Measurements from ENCODE around the gene DLG1. TPM values are rescaled to one million over a fixed set of nuclear protein-coding genes. Genes with fewer than 3 reads are reported as not detected.

Gene DLG1
- total and polyA plus RNA-seq, 2 donors from 2014 or later: 19.4 to 101 TPM

DNA sequence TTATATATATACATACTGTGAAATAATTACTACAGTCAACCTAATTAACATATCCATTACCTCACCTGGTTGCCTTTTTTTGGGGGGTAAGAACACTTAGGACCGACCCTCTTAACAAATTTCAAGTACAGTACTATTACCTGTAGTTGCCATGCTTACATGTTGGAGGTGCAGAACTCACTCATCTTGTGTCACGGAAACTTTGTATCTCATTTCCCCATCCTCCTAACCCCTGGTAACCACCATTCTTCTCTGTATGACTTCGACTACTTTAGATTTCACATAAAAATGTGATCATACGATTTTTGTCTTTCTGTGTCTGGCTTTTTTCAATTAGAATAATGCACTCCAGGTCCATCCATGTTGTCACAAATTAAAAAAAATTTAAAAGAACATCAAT is 213.3 kb downstream of the DLG1 start:
- H3K4me1 ChIP-seq (ENCODE audit: control insufficient read depth in 2 of 3, insufficient read depth in 2 of 3, low read depth in 1 of 3, low read length in 3 of 3): no peaks in the 10 kb centered on the region
- H3K4me3 ChIP-seq (ENCODE audit: low read length in 3 of 3): no peak overlapping the region
- DNase-seq (no peak), FAIRE-seq (no peak)
- H3K36me3 ChIP-seq (ENCODE audit: control insufficient read depth in 2 of 3, insufficient read depth in 3 of 3, low read length in 3 of 3): peaks cover 0 to 6% (median 0%) of the 10 kb centered on the region in 3 donors
- TF ChIP-seq, protein P1, sequence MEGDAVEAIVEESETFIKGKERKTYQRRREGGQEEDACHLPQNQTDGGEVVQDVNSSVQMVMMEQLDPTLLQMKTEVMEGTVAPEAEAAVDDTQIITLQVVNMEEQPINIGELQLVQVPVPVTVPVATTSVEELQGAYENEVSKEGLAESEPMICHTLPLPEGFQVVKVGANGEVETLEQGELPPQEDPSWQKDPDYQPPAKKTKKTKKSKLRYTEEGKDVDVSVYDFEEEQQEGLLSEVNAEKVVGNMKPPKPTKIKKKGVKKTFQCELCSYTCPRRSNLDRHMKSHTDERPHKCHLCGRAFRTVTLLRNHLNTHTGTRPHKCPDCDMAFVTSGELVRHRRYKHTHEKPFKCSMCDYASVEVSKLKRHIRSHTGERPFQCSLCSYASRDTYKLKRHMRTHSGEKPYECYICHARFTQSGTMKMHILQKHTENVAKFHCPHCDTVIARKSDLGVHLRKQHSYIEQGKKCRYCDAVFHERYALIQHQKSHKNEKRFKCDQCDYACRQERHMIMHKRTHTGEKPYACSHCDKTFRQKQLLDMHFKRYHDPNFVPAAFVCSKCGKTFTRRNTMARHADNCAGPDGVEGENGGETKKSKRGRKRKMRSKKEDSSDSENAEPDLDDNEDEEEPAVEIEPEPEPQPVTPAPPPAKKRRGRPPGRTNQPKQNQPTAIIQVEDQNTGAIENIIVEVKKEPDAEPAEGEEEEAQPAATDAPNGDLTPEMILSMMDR (IDR thresholded peaks at IDR 0.05; ENCODE audit: borderline replicate concordance, extremely low read depth, insufficient read depth): no peak
- no peak overlapping the region for H3K9ac ChIP-seq (ENCODE audit: low read length in 3 of 3)
- no peak overlapping the region for H3K27ac ChIP-seq (ENCODE audit: low read depth in 2 of 2, low read length in 2 of 2)
- H3K9me3 ChIP-seq (ENCODE audit: control insufficient read depth in 2 of 3, insufficient read depth in 1 of 3, low read length in 3 of 3): no peaks in the 10 kb centered on the region
- H3K27me3 ChIP-seq (ENCODE audit: control insufficient read depth, insufficient read depth, low read length): no peaks in the 10 kb centered on the region
- intact Hi-C loops (cut with DNase I): no loop called here

DNA sequence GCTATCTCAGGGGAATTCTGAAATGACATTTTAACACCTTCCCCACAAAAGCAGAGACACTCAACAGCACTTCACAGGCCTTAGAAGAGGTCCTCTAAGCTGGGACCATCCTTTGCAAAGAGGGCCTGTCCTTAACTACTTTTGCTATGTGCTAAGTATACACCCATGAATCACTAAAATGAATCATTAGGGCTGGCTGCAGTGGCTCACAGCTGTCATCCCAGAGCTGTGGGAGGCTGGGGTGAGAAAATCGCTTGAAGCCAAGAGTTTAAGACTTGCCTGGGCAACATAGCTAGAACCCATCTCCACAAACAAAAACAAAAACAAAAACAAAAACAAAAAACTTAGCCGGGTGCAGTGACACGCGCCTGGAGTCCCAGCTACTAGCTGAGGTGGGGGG is 214.9 kb downstream of the DLG1 start:
- DNase-seq: no peak
- TF ChIP-seq, protein P1 (IDR thresholded peaks at IDR 0.05; ENCODE audit: borderline replicate concordance, extremely low read depth, insufficient read depth): no peak
- Histone ChIP-seq H3K9ac (ENCODE audit: low read length in 3 of 3) (no peak overlapping the region), H3K9me3 (ENCODE audit: control insufficient read depth in 2 of 3, insufficient read depth in 1 of 3, low read length in 3 of 3) (no peaks in the 10 kb centered on the region), H3K27ac (ENCODE audit: low read depth in 2 of 2, low read length in 2 of 2) (no peak overlapping the region), H3K4me1 (ENCODE audit: control insufficient read depth in 2 of 3, insufficient read depth in 2 of 3, low read depth in 1 of 3, low read length in 3 of 3) (no peaks in the 10 kb centered on the region), H3K27me3 (ENCODE audit: control insufficient read depth, insufficient read depth, low read length) (no peaks in the 10 kb centered on the region), H3K4me3 (ENCODE audit: low read length in 3 of 3) (no peak overlapping the region), H3K36me3 (ENCODE audit: control insufficient read depth in 2 of 3, insufficient read depth in 3 of 3, low read length in 3 of 3) (peaks cover 0 to 3% (median 0%) of the 10 kb centered on the region in 3 donors)
- no peak for FAIRE-seq
- intact Hi-C loops (cut with DNase I): no loop called here

- no peak overlapping the region for H3K4me3 ChIP-seq (ENCODE audit: low read length in 3 of 3)
- FAIRE-seq: no peak
- H3K27ac ChIP-seq (ENCODE audit: low read depth in 2 of 2, low read length in 2 of 2): no peak overlapping the region
- H3K27me3 ChIP-seq (ENCODE audit: control insufficient read depth, insufficient read depth, low read length): no peaks in the 10 kb centered on the region
- H3K36me3 ChIP-seq (ENCODE audit: control insufficient read depth in 2 of 3, insufficient read depth in 3 of 3, low read length in 3 of 3): peaks cover 0 to 3% (median 0%) of the 10 kb centered on the region in 3 donors
- H3K9me3 ChIP-seq (ENCODE audit: control insufficient read depth in 2 of 3, insufficient read depth in 1 of 3, low read length in 3 of 3): no peaks in the 10 kb centered on the region
- H3K4me1 ChIP-seq (ENCODE audit: control insufficient read depth in 2 of 3, insufficient read depth in 2 of 3, low read depth in 1 of 3, low read length in 3 of 3): no peaks in the 10 kb centered on the region
- no peak overlapping the region for H3K9ac ChIP-seq (ENCODE audit: low read length in 3 of 3)
- intact Hi-C loops (cut with DNase I): no loop called here
- no peak for DNase-seq
- TF ChIP-seq, protein P1 (IDR thresholded peaks at IDR 0.05; ENCODE audit: borderline replicate concordance, extremely low read depth, insufficient read depth): no peak
Measured at GRCh38 chr3:197082871-197083270, 215.5 kb downstream of the DLG1 start.

GRCh38 chr3:197080344-197080743 is 218.1 kb downstream of the DLG1 start:
- intact Hi-C loops (cut with DNase I): no loop called here
- H3K36me3 ChIP-seq (ENCODE audit: control insufficient read depth in 2 of 3, insufficient read depth in 3 of 3, low read length in 3 of 3): peaks cover 0 to 3% (median 0%) of the 10 kb centered on the region in 3 donors
- no peaks in the 10 kb centered on the region for H3K9me3 ChIP-seq (ENCODE audit: control insufficient read depth in 2 of 3, insufficient read depth in 1 of 3, low read length in 3 of 3)
- DNase-seq: no peak
- H3K27ac ChIP-seq (ENCODE audit: low read depth in 2 of 2, low read length in 2 of 2): no peak overlapping the region
- TF ChIP-seq, protein P1 (IDR thresholded peaks at IDR 0.05; ENCODE audit: borderline replicate concordance, extremely low read depth, insufficient read depth): no peak
- H3K27me3 ChIP-seq (ENCODE audit: control insufficient read depth, insufficient read depth, low read length): no peaks in the 10 kb centered on the region
- no peak overlapping the region for H3K4me3 ChIP-seq (ENCODE audit: low read length in 3 of 3)
- FAIRE-seq: no peak
- no peaks in the 10 kb centered on the region for H3K4me1 ChIP-seq (ENCODE audit: control insufficient read depth in 2 of 3, insufficient read depth in 2 of 3, low read depth in 1 of 3, low read length in 3 of 3)
- H3K9ac ChIP-seq (ENCODE audit: low read length in 3 of 3): no peak overlapping the region
